ENCODE measurements around the gene TIMP1.

TIMP1 gene

DNA sequence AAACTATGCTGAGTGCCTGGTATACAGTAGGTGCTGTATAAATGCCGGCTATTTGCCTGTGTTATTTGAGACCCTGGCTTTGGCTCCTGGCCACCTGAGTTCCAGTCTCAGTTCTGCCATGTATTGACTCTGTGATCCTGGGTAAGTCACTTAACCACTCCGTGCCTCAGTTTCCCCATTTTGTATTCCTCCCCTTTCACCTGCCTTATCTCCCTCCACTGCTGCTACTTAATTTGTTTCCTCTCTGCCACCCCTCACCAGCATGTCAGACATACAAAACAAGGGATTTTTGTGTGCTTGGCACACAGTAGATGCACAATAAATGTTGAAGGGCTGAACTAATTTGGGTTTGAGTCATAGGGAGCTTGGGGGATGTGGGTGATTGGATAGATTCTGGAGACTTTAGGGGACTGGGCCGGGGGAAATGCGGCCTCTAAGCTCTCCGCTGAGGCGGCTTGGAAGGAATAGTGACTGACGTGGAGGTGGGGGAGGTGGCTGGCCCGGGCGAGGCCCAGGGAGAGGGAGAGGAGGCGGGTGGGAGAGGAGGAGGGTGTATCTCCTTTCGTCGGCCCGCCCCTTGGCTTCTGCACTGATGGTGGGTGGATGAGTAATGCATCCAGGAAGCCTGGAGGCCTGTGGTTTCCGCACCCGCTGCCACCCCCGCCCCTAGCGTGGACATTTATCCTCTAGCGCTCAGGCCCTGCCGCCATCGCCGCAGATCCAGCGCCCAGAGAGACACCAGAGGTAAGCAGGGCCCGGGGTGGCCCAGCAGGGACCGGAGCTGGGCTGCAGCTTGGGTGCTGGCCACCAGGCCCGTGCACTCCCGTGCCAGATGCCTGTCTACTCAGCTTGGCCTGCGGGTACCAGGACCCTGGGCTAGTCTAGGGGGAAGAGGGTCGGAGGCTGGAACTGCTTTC lies at the start of gene TIMP1:
Gene TIMP1 (plus strand): TSS at position 706 of the 917 bp plus-strand sequence. CDS start 980 bp downstream, outside the sequence.
- peak within 1 kb of the TSS; percentile 77 for H3K4me3 ChIP-seq (ENCODE audit: low read length)
- TF ChIP-seq, protein P1, sequence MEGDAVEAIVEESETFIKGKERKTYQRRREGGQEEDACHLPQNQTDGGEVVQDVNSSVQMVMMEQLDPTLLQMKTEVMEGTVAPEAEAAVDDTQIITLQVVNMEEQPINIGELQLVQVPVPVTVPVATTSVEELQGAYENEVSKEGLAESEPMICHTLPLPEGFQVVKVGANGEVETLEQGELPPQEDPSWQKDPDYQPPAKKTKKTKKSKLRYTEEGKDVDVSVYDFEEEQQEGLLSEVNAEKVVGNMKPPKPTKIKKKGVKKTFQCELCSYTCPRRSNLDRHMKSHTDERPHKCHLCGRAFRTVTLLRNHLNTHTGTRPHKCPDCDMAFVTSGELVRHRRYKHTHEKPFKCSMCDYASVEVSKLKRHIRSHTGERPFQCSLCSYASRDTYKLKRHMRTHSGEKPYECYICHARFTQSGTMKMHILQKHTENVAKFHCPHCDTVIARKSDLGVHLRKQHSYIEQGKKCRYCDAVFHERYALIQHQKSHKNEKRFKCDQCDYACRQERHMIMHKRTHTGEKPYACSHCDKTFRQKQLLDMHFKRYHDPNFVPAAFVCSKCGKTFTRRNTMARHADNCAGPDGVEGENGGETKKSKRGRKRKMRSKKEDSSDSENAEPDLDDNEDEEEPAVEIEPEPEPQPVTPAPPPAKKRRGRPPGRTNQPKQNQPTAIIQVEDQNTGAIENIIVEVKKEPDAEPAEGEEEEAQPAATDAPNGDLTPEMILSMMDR (conservative IDR thresholded peaks at IDR 0.05; ENCODE audit: low read length): no peak
- DNase-seq (ENCODE audit: low read depth): peak; percentile 91

DNA sequence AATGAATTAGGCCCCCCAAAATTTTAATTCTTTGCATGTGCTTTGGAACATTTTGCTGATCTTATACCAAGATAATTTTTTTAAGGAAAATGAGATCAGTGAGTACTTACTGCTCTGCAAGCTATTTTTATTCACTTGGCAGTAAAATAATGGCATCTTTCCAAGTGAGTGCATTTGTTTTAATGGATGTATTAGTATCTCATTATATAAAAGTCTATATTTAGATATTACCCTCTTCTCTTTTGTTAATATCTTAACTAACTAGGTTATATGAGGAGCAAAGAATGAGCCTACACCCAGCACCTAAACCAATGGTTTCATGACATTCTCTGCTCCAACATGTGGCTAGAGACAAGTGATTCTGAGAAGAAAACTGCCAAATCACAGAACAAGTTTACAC lies 42.4 kb upstream of the TIMP1 start:
- TF ChIP-seq, protein P1 (conservative IDR thresholded peaks at IDR 0.05; ENCODE audit: low read length): no peak
- DNase-seq (ENCODE audit: low read depth): no peak
- no peak overlapping the region for H3K4me3 ChIP-seq (ENCODE audit: low read length)

DNA sequence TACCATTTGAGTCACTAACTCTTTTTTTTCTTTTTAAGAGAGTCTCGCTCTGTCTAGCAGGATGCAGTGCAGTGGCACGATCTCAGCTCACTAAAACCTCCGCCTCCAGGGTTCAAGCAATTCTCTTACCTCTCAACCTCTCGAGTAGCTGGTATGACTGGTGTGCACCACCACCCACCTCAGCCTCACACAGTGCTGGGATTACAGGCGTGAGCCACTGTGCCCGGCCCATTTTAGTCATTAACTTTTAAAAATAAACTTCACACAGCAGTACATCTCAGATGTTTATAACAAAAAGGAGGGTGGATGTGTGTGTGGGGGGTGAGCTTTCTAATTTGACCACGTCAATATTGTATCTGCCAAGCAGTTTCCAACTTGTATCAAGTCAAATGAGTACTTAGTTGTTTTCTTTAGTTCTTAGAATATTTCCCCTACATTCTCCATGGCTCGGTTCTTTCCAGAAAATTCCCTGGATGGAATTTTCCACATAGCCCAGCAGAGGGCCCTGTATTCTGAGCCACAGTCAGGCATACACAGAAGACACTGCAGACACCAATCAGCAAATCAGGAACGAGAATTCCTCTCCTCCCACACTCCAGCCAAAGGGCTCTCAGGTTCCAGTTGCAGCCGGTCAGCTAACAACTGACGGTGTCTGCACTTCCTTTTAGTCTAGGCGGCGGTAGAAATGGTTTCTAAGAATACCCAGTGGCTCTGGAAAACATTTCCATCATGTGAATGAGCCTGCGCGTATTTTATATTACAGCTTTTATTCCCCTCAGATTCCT lies 41.3 kb upstream of the TIMP1 start:
- TF ChIP-seq, protein P1 (conservative IDR thresholded peaks at IDR 0.05; ENCODE audit: low read length): peak; percentile 62
- peak; percentile 88 for DNase-seq (ENCODE audit: low read depth)

DNA sequence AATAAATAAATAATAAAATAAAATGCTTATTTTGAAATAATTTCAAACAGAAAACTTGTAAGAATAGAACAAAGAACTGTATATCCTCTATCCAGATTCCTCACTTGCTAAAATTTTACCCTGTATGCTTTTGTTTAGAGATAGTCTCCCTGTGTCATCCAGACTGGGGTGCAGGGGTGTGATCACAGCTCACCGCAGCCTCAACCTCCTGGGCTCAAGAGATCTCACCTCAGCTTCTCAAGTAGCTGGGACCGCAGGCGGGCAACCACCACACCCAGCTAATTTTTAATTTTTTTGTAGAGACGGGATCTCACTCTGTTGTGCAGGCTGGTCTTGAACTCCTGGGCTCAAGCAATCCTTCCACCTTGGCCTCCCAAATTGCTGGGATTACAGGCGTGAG lies 38.7 kb upstream of the TIMP1 start:
- H3K4me3 ChIP-seq (ENCODE audit: low read length): no peak overlapping the region
- DNase-seq (ENCODE audit: low read depth): no peak
- TF ChIP-seq, protein P1 (conservative IDR thresholded peaks at IDR 0.05; ENCODE audit: low read length): no peak

More for the DNA sequence above, 41.3 kb upstream of the TIMP1 start:
- H3K4me3 ChIP-seq (ENCODE audit: low read length): no peak overlapping the region

DNA sequence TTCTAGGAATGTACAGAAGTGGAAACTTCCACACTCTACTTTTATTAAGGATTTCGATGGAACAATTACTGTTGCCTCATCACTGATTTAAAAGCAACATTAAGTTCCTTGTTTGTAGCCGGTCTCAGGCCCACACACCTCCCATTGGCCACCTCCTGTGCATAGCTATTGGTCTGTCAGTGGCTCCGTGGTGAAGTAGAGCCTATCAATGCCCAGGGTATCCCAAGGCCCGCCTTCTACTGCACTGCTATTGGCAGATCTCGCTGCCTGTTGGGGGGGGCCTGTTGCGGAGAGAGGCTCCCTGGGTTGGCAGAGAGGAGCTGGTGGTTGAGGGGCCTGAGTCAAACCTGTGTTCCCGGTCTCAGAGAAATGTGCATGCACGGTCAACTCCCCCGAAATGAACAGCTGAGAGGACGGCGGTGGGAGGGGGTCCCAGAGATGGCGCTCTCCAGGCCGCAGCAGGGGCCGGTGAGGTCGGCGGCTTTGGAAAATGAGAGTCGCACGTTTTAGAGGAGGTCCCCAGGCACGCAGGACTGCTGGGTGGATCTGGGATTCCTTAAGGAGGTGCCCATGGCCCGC lies 26.1 kb upstream of the TIMP1 start:
- TF ChIP-seq, protein P1 (conservative IDR thresholded peaks at IDR 0.05; ENCODE audit: low read length): no peak
- peak; percentile 93 for DNase-seq (ENCODE audit: low read depth)
- H3K4me3 ChIP-seq (ENCODE audit: low read length): peak overlapping the region; percentile 60

DNA sequence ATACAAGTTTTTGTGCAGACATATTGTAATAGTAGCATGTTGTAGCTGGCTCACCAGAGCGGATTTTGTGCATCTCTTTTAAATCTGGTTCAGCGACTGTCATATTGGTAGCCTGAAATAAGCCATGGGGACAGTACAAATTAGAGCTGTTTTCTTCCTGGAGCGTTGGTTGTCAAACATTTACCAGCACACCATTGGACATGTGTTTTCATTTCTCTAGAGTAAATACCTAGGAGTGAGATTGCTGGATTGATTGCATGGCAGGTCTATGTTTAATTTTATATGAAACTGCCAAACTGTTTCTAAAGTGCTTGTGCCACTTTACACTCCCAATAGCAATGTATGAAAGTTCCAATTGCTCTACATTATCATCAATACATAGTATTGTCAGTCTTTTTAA lies 23.8 kb upstream of the TIMP1 start:
- no peak for DNase-seq (ENCODE audit: low read depth)
- TF ChIP-seq, protein P1 (conservative IDR thresholded peaks at IDR 0.05; ENCODE audit: low read length): no peak
- no peak overlapping the region for H3K4me3 ChIP-seq (ENCODE audit: low read length)
